Activated CD8-positive, alpha-beta memory T cell treated with anti-CD3 and anti-CD28 coated beads, Interleukin-2, amount 10 ng/mL, durations not matched to agents 7 days and 5 days (primary cell): ENCODE results near the gene ZMYND8. TPM values are rescaled to one million over a fixed set of nuclear protein-coding genes. Genes with fewer than 3 reads are reported as not detected.

Experiments used
- ATAC-seq: fragments of 150-1000 bp; cut with Tn5 transposase; one replicate; pipeline ENCODE4 v1.10.0; 2021; ENCODE audit warnings: moderate library complexity
- CTCF ChIA-PET: fragments of 350-600 bp; sonication (Branson Sonifier 250); formaldehyde crosslinking; loops from one replicate; lab custom pipeline; 2021; ENCODE audit warnings: antibody characterized with exemption; lab: Charles Lee
- DNase-seq: peaks from one replicate; pipeline ENCODE4 v3.0.0-alpha.2; 2020
- H3K27ac Mint-ChIP-seq: one replicate; pipeline ENCODE4 v1.8.0; 2021; ENCODE audit warnings: mild to moderate bottlenecking, mixed read lengths
- H3K27me3 Mint-ChIP-seq: one replicate; pipeline ENCODE4 v1.8.0; 2021; ENCODE audit warnings: mixed read lengths
- H3K36me3 Mint-ChIP-seq: one replicate; pipeline ENCODE4 v1.8.0; 2021; ENCODE audit warnings: mild to moderate bottlenecking, mixed read lengths
- H3K4me1 Mint-ChIP-seq: one replicate; pipeline ENCODE4 v1.8.0; 2021; ENCODE audit warnings: mixed read lengths
- H3K4me3 Mint-ChIP-seq: one replicate; pipeline ENCODE4 v1.8.0; 2021; ENCODE audit warnings: mild to moderate bottlenecking, moderate library complexity, mixed read lengths
- H3K9me3 Mint-ChIP-seq: one replicate; pipeline ENCODE4 v1.8.0; 2022; ENCODE audit warnings: low read depth, mixed read lengths
- total RNA-seq, 2 experiments: library from RNA; stranded (reverse); gene quantifications; one replicate each; pipeline ENCODE4 v1.2.3, GENCODE V29; 2021

ZMYND8 gene
- total RNA-seq, 2 experiments from 2014 or later = 39.4 to 45.2 TPM

DNA sequence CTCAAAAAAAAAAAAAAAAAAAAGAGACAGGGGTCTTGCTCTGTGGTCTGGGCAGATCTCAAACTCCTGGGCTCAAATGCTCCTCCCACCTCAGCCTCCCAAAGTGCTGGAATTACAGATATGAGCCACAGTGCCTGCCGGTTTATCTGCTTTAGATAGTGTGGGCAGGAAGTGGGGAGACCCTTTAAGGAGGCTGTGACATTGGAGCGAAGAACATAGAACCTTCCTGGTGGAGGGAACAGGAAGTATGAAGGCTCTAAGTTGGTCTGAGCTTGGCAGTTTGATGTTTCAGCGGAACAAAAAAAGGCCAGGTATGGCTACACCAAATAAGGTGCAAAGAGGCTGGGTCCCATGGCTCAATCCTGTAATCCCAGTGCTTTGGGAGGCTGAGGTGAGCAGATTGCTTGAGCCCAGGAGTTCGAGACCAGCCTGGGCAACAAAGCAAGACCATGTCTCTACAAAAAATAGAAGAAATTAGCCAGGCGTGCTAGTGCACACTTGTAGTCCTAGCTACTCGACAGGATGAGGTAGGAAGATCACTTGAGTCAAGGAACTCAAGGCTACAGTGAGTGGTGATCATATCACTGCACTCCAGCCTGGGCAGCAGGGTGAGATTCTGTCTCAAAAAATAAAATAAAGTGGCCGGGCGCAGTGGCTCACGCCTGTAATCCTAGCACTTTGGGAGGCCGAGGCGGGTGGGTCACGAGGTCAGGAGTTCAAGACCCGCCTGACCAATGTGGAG lies 8.7 kb upstream of the ZMYND8 start:
- Mint-ChIP-seq H3K4me3 (no peak overlapping the region), H3K9me3 (no peaks in the 10 kb centered on the region), H3K27me3 (peaks cover 4% of the 10 kb centered on the region), H3K27ac (peak overlapping the region; percentile 28), H3K4me1 (peaks cover 9% of the 10 kb centered on the region), H3K36me3 (no peaks in the 10 kb centered on the region)
- DNase-seq = no peak
- ATAC-seq = peak; percentile 42
- CTCF ChIA-PET = interaction anchor here (0.8 to 15.4 kb wide), 4 partner anchors 10 to 92 kb away, joined by 3 to 165 read pairs (median 7); no protein-coding TSS in a partner anchor

GRCh38 chr20:47362361-47363219 lies 6.1 kb upstream of the ZMYND8 start:
- H3K27ac Mint-ChIP-seq = peak overlapping the region; percentile 8
- no peak for ATAC-seq

GRCh38 chr20:47361057-47361915 lies 4.8 kb upstream of the ZMYND8 start:
- H3K36me3 Mint-ChIP-seq = no peaks in the 10 kb centered on the region
- ATAC-seq = no peak
- no peaks in the 10 kb centered on the region for H3K27me3 Mint-ChIP-seq
- H3K4me1 Mint-ChIP-seq = peaks cover 29% of the 10 kb centered on the region
- CTCF ChIA-PET = interaction anchor here (1.4 to 15.4 kb wide), 3 partner anchors 11 to 88 kb away, joined by 4 to 165 read pairs (median 6); no protein-coding TSS in a partner anchor
- H3K9me3 Mint-ChIP-seq = no peaks in the 10 kb centered on the region
- H3K27ac Mint-ChIP-seq = no peak overlapping the region
- no peak overlapping the region for H3K4me3 Mint-ChIP-seq
- no peak for DNase-seq

More at GRCh38 chr20:47362361-47363219, 6.1 kb upstream of the ZMYND8 start:
- DNase-seq = no peak
- H3K4me1 Mint-ChIP-seq = peaks cover 19% of the 10 kb centered on the region
- H3K9me3 Mint-ChIP-seq = no peaks in the 10 kb centered on the region
- CTCF ChIA-PET = interaction anchor here (1.4 to 15.4 kb wide), 2 partner anchors 10 to 18 kb away, joined by 4 to 165 read pairs; no protein-coding TSS in a partner anchor
- H3K36me3 Mint-ChIP-seq = no peaks in the 10 kb centered on the region
- no peaks in the 10 kb centered on the region for H3K27me3 Mint-ChIP-seq
- no peak overlapping the region for H3K4me3 Mint-ChIP-seq

DNA sequence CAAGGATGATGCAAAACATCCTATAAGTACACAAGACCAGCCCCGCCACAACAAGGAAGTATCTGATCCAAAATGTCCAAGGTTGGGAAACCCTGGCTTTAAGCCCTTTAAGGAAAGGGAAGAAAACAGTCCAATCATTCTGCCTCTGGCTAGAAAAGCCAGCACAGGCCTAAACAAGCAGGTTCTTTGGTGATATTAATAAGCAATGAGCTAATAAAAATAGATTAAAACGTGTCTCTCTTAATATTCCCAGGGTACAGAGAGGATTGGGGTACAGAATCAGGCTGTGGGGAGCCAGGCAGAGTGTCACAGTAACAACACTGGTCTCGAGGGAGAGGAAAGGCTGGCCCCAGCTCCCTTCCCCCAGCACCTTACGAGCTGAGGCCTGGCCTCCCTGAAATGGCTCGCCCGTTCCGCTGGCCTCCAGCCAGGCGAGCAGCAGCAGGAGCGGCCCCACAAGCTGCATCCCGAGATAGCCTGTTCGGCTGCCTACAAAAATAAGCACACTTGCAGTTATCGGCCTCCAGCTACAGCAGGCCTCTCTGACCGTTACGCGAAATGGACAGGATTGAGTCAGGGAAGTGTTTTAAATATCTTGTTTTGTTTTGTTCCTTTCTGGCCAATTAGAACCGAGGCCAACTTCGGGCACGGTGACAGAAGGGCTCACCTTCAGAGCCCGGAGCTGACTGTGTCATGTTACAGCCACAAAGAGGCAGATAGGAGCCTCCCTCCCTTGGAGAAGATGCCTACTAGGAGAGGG lies 4.0 kb upstream of the ZMYND8 start:
- Mint-ChIP-seq H3K4me1 (peaks cover 35% of the 10 kb centered on the region), H3K27me3 (no peaks in the 10 kb centered on the region), H3K9me3 (no peaks in the 10 kb centered on the region), H3K36me3 (peaks cover 3% of the 10 kb centered on the region), H3K27ac (peak overlapping the region; percentile 26), H3K4me3 (no peak overlapping the region)
- CTCF ChIA-PET = interaction anchor here (0.6 to 15.4 kb wide), 3 partner anchors 20 to 221 kb away, joined by 3 to 165 read pairs (median 6); no protein-coding TSS in a partner anchor
- ATAC-seq (no peak), DNase-seq (no peak)

GRCh38 chr20:47359530-47360296 lies 3.2 kb upstream of the ZMYND8 start:
- Mint-ChIP-seq H3K9me3 (no peaks in the 10 kb centered on the region), H3K27me3 (no peaks in the 10 kb centered on the region), H3K4me1 (peaks cover 37% of the 10 kb centered on the region), H3K36me3 (peaks cover 9% of the 10 kb centered on the region), H3K27ac (peak overlapping the region; percentile 41), H3K4me3 (no peak overlapping the region)
- ATAC-seq = no peak
- DNase-seq = no peak
- CTCF ChIA-PET = interaction anchor here (0.6 to 15.4 kb wide), 2 partner anchors 21 to 222 kb away, joined by 3 to 165 read pairs; no protein-coding TSS in a partner anchor

- Mint-ChIP-seq H3K4me3 (no peak overlapping the region), H3K36me3 (peaks cover 13% of the 10 kb centered on the region), H3K4me1 (peaks cover 45% of the 10 kb centered on the region), H3K9me3 (no peaks in the 10 kb centered on the region), H3K27me3 (no peaks in the 10 kb centered on the region), H3K27ac (peak overlapping the region; percentile 41)
- DNase-seq (no peak), ATAC-seq (no peak)
- CTCF ChIA-PET = interaction anchor here (0.6 to 15.4 kb wide), 3 partner anchors 22 to 140 kb away, joined by 3 to 165 read pairs (median 33); no protein-coding TSS in a partner anchor
Measured at GRCh38 chr20:47358672-47359529, 2.4 kb upstream of the ZMYND8 start.

DNA sequence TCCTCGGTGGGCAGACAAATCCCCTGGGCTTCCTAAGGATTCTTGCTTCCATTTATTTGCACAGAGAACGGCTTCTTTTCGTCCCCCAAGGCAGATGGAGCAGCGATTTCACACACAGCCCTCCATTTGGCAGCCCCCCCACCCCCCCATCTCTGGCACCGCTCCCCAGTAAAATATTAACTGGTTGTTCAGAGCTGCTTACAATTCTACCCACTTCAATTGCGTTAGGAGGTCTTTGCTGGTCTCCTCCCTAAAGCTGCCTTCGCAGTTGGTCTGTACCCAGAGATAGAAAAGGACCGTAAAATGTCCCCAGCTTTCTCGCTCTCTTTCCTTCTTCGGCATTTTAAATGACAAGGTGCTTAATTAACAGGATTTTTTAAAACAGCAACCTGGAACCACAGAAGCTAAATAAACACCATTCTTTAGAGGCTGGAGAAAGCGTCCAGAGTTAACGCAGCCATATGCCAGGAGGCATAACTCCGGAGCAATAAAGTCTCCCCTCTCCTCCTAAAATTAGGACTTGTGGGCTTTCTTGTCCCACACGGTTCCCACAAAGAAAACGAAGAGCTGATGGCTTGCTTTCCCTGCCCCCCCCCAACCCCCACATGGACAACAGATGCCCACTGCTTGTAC lies 1.7 kb upstream of the ZMYND8 start:
- ATAC-seq = no peak
- H3K36me3 Mint-ChIP-seq = peaks cover 16% of the 10 kb centered on the region
- CTCF ChIA-PET = interaction anchor here (1.4 to 15.4 kb wide), 5 partner anchors 10 to 144 kb away, joined by 3 to 165 read pairs (median 9); partner anchors contain the start of gene NCOA3
- no peaks in the 10 kb centered on the region for H3K9me3 Mint-ChIP-seq
- H3K4me1 Mint-ChIP-seq = peaks cover 51% of the 10 kb centered on the region
- H3K4me3 Mint-ChIP-seq = peak overlapping the region; percentile 87
- H3K27ac Mint-ChIP-seq = peak overlapping the region; percentile 99
- no peaks in the 10 kb centered on the region for H3K27me3 Mint-ChIP-seq
- DNase-seq = no peak

- Mint-ChIP-seq H3K4me1 (peaks cover 55% of the 10 kb centered on the region), H3K27me3 (no peaks in the 10 kb centered on the region)
Measured at GRCh38 chr20:47357296-47358038, 968 bp upstream of the ZMYND8 start.

DNA sequence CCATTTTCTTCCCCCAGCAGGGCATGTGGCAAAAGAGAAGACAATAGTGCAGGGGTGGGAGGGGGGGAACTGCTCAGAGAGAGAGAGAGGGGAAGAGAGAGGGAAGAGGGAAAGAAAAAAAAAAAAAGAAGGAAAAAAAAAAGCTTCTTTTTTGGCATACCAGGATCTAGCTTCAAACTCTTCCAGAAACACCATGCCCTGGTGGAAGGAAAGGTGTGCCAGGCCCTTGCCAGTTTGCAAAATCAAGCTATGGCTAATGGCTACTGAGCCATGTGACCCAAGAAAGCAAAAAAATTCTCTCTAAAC lies 326 bp downstream of the ZMYND8 start:
- no peak for ATAC-seq
- Mint-ChIP-seq H3K27ac (peak overlapping the region; percentile 99), H3K36me3 (peaks cover 21% of the 10 kb centered on the region), H3K9me3 (no peaks in the 10 kb centered on the region), H3K4me3 (peak overlapping the region; percentile 87), H3K4me1 (peaks cover 63% of the 10 kb centered on the region), H3K27me3 (no peaks in the 10 kb centered on the region)
- no peak for DNase-seq
- CTCF ChIA-PET = interaction anchor here (0.7 to 15.4 kb wide), 10 partner anchors 10 to 265 kb away, joined by 3 to 165 read pairs (median 4); partner anchors contain the start of gene NCOA3

More at GRCh38 chr20:47357296-47358038, 968 bp upstream of the ZMYND8 start:
- ATAC-seq (peak; percentile 50), DNase-seq (peak; percentile 80)
- Mint-ChIP-seq H3K9me3 (no peaks in the 10 kb centered on the region), H3K4me3 (peak overlapping the region; percentile 87), H3K36me3 (peaks cover 19% of the 10 kb centered on the region), H3K27ac (peak overlapping the region; percentile 99)
- CTCF ChIA-PET = interaction anchor here (1.2 to 15.4 kb wide), 6 partner anchors 10 to 144 kb away, joined by 3 to 165 read pairs (median 7); partner anchors contain the start of gene NCOA3
